GM12872 (cell line): ENCODE results near the gene TCF7L2.

Source experiments
- CTCF ChIP-seq: IDR thresholded peaks from 3 replicates; pipeline ENCODE4 v1.5.1; 2011; ENCODE audit warnings: low read depth, mild to moderate bottlenecking, low read length, moderate library complexity; ENCODE audit not compliant: insufficient read depth

Gene TCF7L2

GRCh38 chr10:112969131-112969530 lies 19.1 kb downstream of the TCF7L2 start:
- TF ChIP-seq CTCF, result no peak

- TF ChIP-seq CTCF, result no peak
Observed at GRCh38 chr10:112969542-112969941, 19.5 kb downstream of the TCF7L2 start.

GRCh38 chr10:112970021-112970420 lies 20.0 kb downstream of the TCF7L2 start:
- no peak for TF ChIP-seq CTCF

GRCh38 chr10:112972606-112973005 lies 22.6 kb downstream of the TCF7L2 start:
- TF ChIP-seq CTCF, result no peak

- TF ChIP-seq CTCF, result no peak
Observed at GRCh38 chr10:112973046-112973445, 23.0 kb downstream of the TCF7L2 start.

GRCh38 chr10:112973805-112974204 lies 23.8 kb downstream of the TCF7L2 start:
- no peak for TF ChIP-seq CTCF

GRCh38 chr10:112977426-112977898 lies 27.4 kb downstream of the TCF7L2 start:
- no peak for TF ChIP-seq CTCF

GRCh38 chr10:112979927-112980326 lies 29.9 kb downstream of the TCF7L2 start:
- TF ChIP-seq CTCF, result no peak
